Stimulated activated CD4-positive, alpha-beta T cell treated with anti-CD3 and anti-CD28 coated beads, Interleukin-4, amount 100 ng/mL, for 24 hours (primary cell): ENCODE results near the gene FAAP100.
"Not testable (repeated sequence)": the region's sequence is repeated elsewhere in the genome, so short reads cannot be mapped to it uniquely, and the experiment has no call there.

Source experiments
- DNase-seq: peaks from one replicate; pipeline ENCODE4 v3.0.0-alpha.2; 2020

The FAAP100 gene

DNA sequence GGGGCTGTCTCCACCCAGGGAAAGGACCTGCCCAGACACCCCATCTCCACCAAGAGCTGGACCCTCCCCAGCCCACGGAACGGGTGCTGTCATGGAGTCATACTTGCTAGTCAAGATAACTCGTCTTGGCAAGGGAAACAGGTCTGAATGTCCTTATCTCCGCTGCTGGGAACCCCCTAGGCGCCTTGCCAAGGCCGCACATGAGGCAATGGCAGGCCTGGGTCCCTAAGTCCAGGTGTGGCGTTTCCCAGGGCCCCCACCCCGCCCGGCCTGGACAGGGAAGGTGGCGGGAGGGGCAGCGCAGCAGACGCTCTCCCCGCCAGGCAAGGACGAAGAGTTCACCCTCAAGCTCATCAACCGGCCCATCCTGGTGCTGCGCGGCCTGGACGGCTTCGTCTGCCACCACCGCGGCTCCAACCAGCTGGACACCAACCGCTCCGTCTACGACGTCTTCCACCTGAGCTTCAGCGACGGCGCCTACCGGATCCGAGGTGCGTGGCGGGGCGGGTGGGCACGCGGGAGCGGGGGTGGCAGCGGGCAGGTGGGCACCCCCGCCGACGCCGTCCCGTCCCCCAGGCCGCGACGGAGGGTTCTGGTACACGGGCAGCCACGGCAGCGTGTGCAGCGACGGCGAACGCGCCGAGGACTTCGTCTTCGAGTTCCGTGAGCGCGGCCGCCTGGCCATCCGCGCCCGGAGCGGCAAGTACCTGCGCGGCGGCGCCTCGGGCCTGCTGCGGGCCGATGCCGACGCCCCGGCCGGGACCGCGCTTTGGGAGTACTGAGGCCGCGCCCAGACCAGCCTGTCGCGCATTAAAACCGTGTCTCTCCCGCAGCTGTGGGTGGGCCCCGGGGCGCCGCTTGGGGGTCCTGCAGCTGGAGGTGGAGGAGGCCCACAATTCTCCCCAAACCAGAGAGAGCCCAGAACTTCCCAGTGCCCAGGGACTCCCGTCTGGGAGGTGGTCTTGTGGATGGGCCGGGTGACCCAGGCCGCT lies 15.6 kb downstream of the FAAP100 start:
- DNase-seq: no peak

GRCh38 chr17:81535480-81536298 lies 16.5 kb downstream of the FAAP100 start:
- DNase-seq: no peak

- DNase-seq: no peak
Measured at GRCh38 chr17:81535007-81535328, 17.2 kb downstream of the FAAP100 start.

DNA sequence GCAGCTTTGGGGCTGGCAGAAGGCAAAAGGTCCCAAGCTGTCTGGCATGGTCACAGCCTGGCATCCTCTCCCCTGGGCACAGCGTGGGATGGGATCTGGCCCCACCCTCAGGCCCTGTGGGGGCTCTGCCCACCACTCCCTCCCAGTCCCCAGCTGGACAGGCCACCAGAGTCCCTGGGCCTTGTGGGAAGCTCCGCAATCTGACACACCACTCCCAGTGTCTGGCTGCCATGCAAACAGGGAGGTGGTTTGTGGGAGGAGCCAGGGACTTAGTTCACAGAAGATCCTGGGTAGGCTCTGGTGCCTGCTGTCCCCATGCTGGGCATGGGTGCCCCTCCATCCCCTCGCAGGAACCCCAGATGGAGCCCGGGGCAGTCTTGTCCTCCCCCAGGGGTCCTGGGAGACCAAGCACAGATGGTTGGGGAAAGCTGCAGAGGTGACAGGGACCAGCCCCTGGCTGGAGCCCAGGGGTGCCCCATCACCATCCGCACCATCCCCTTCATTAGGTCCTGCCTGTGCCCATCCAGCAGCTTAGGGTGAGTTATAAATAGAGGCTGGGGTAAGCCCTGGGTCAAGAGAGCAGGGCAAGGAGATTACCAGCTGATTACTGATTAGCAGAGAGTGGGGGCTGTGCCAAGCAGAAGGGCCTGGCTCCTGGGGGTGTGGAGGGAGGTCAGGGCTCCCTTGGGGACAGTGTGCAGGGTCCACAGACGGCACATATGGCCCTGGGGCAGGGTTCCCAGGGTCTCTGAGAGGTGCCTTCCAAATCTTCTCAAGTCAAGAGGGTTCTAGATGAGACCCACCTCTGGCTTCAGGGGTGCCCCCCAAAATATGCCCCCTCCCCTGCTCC lies 17.8 kb downstream of the FAAP100 start:
- DNase-seq: no peak

GRCh38 chr17:81533339-81534141 lies 18.6 kb downstream of the FAAP100 start:
- DNase-seq: no peak

GRCh38 chr17:81532490-81533287 lies 19.5 kb downstream of the FAAP100 start:
- no peak for DNase-seq

- DNase-seq: not testable (repeated sequence)
Measured at GRCh38 chr17:81531998-81532404, 20.2 kb downstream of the FAAP100 start.

DNA sequence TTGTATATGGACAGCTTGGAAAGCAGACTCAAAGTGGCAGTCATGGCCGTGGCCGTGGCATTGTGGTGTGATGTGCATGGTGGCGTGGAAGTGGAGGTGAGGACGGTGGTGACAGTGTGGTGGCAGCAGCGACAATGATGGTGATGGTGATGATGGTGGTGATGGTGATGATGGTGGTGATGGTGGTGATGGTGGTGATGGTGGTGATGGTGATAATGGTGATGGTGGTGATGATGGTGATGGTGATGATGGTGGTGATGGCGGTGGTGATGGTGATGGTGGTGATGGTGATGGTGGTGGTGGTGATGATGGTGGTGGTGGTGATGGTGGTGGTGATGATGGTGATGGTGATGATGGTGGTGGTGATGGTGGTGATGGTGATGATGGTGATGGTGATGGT lies 21.1 kb downstream of the FAAP100 start:
- not testable (repeated sequence) for DNase-seq

- no peak for DNase-seq
Measured at GRCh38 chr17:81529437-81529803, 22.7 kb downstream of the FAAP100 start.

- DNase-seq: no peak
Measured at GRCh38 chr17:81528651-81529436, 23.3 kb downstream of the FAAP100 start.

- DNase-seq: no peak
Measured at GRCh38 chr17:81528384-81528650, 23.8 kb downstream of the FAAP100 start.

- no peak for DNase-seq
Measured at GRCh38 chr17:81527591-81528383, 24.4 kb downstream of the FAAP100 start, which contains the start of gene FSCN2. Gene FSCN2, plus strand, starts transcription at chr17:81528377. Its CDS starts 155 bp downstream, at chr17:81528532.

GRCh38 chr17:81526662-81527571 lies 25.2 kb downstream of the FAAP100 start:
- DNase-seq: no peak

GRCh38 chr17:81524865-81525159 lies 27.3 kb downstream of the FAAP100 start:
- no peak for DNase-seq

GRCh38 chr17:81524039-81524864 lies 27.9 kb downstream of the FAAP100 start:
- no peak for DNase-seq

- no peak for DNase-seq
Measured at GRCh38 chr17:81523402-81524038, 28.6 kb downstream of the FAAP100 start.
